Esophagus squamous epithelium (tissue), 4 donors: Measurements from ENCODE around the gene MAGI1.

Source experiments
- POLR2A ChIP-seq, 4 donors: fragments of 450-650 bp; IDR thresholded peaks; one replicate each; pipeline ENCODE4 v1.6.1; 2017; ENCODE audit warnings: antibody characterized with exemption in 4 of 4, mild to moderate bottlenecking in 4 of 4, moderate library complexity in 3 of 4
- TF ChIP-seq, protein P1 (sequence below), 6 experiments: fragments of 450-650 bp in 4 of 6; fragments of 200-600 bp in 2 of 6; sonication (generic) in 2 of 6; IDR thresholded peaks; one replicate each; pipeline ENCODE4 v1.5.1; 2016 to 2019; ENCODE audit warnings: antibody characterized with exemption in 6 of 6, mild to moderate bottlenecking in 4 of 6, moderate library complexity in 4 of 6

DNA sequence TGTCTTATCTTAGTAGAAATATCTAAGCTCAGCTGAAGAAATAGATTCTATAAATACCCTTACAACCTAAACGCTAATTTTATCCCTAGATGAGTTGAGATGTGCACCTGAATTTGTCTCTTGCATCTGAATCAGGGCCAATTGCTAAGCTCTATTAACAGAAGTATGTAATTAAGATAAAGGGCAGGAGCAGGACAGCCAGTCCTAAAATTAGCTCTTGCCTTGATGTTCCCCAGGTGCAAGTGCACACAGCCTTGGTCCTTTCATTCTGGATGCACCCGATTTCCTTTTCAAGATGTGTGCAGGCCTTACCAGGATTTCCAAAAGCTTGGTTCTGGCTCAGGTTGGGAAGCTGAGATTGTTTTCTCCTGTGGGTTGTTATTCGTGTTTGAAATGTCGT is 52.4 kb downstream of the MAGI1 start:
- TF ChIP-seq, protein P1, sequence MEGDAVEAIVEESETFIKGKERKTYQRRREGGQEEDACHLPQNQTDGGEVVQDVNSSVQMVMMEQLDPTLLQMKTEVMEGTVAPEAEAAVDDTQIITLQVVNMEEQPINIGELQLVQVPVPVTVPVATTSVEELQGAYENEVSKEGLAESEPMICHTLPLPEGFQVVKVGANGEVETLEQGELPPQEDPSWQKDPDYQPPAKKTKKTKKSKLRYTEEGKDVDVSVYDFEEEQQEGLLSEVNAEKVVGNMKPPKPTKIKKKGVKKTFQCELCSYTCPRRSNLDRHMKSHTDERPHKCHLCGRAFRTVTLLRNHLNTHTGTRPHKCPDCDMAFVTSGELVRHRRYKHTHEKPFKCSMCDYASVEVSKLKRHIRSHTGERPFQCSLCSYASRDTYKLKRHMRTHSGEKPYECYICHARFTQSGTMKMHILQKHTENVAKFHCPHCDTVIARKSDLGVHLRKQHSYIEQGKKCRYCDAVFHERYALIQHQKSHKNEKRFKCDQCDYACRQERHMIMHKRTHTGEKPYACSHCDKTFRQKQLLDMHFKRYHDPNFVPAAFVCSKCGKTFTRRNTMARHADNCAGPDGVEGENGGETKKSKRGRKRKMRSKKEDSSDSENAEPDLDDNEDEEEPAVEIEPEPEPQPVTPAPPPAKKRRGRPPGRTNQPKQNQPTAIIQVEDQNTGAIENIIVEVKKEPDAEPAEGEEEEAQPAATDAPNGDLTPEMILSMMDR (IDR thresholded peaks at IDR 0.05): no peak
- no peak for TF ChIP-seq POLR2A (IDR thresholded peaks at IDR 0.05)
